HEK293 (cell line): Measurements from ENCODE around the gene TDRKH.

ENCODE experiments used
- ATF2 ChIP-seq: fragments of 450-650 bp; formaldehyde crosslinking; IDR thresholded peaks from 2 replicates; pipeline ENCODE4 v1.5.1; 2016; ENCODE audit warnings: missing biosample characterization, missing genetic modification characterization, low read depth
- GLI2 ChIP-seq: fragments of 450-650 bp; formaldehyde crosslinking; IDR thresholded peaks from 2 replicates; pipeline ENCODE4; 2017; ENCODE audit warnings: missing biosample characterization, missing genetic modification characterization, low read depth, borderline replicate concordance
- GLIS2 ChIP-seq: fragments of 450-650 bp; formaldehyde crosslinking; IDR thresholded peaks from 2 replicates; pipeline ENCODE4 v1.5.1; 2016; ENCODE audit warnings: missing biosample characterization, missing genetic modification characterization
- KLF16 ChIP-seq: fragments of 450-650 bp; formaldehyde crosslinking; IDR thresholded peaks from 2 replicates; pipeline ENCODE4 v1.5.1; 2017; ENCODE audit warnings: missing biosample characterization, missing genetic modification characterization
- KLF17 ChIP-seq: fragments of 450-650 bp; formaldehyde crosslinking; IDR thresholded peaks from 2 replicates; pipeline ENCODE4 v1.5.1; 2016; ENCODE audit warnings: missing biosample characterization, missing genetic modification characterization
- PATZ1 ChIP-seq: fragments of 450-650 bp; formaldehyde crosslinking; IDR thresholded peaks from 2 replicates; pipeline ENCODE4 v1.5.1; 2016; ENCODE audit warnings: missing biosample characterization, missing genetic modification characterization
- RBAK ChIP-seq: fragments of 450-650 bp; formaldehyde crosslinking; IDR thresholded peaks from 2 replicates; pipeline ENCODE4 v1.5.1; 2016; ENCODE audit warnings: missing biosample characterization, missing genetic modification characterization
- ZBTB10 ChIP-seq: fragments of 450-650 bp; formaldehyde crosslinking; IDR thresholded peaks from 2 replicates; pipeline ENCODE4 v1.5.1; 2016; ENCODE audit warnings: missing biosample characterization, missing genetic modification characterization
- ZBTB20 ChIP-seq: fragments of 450-650 bp; formaldehyde crosslinking; IDR thresholded peaks from 2 replicates; pipeline ENCODE4 v1.5.1; 2016; ENCODE audit warnings: missing biosample characterization, missing genetic modification characterization
- ZBTB21 ChIP-seq: fragments of 450-650 bp; formaldehyde crosslinking; IDR thresholded peaks from 2 replicates; pipeline ENCODE4 v1.5.1; 2017; ENCODE audit warnings: missing biosample characterization, missing genetic modification characterization
- ZBTB26 ChIP-seq: fragments of 450-650 bp; formaldehyde crosslinking; optimal IDR thresholded peaks from 2 replicates; pipeline ENCODE3; 2016; ENCODE audit warnings: missing biosample characterization, mild to moderate bottlenecking, missing genetic modification characterization
- ZIC2 ChIP-seq: fragments of 450-650 bp; formaldehyde crosslinking; IDR thresholded peaks from 2 replicates; pipeline ENCODE4 v1.5.1; 2016; ENCODE audit warnings: missing biosample characterization, missing genetic modification characterization
- ZNF10 ChIP-seq: fragments of 450-650 bp; formaldehyde crosslinking; IDR thresholded peaks from 2 replicates; pipeline ENCODE4 v1.5.1; 2017; ENCODE audit warnings: missing biosample characterization, missing genetic modification characterization
- ZNF133 ChIP-seq: fragments of 450-650 bp; formaldehyde crosslinking; IDR thresholded peaks from 2 replicates; pipeline ENCODE4 v1.5.1; 2016; ENCODE audit warnings: missing biosample characterization, missing genetic modification characterization
- ZNF2 ChIP-seq: fragments of 450-650 bp; formaldehyde crosslinking; IDR thresholded peaks from 2 replicates; pipeline ENCODE4 v1.5.1; 2016; ENCODE audit warnings: missing biosample characterization, missing genetic modification characterization
- ZNF211 ChIP-seq: fragments of 450-650 bp; formaldehyde crosslinking; IDR thresholded peaks from 2 replicates; pipeline ENCODE4 v1.5.1; 2016; ENCODE audit warnings: low read depth, missing biosample characterization, missing genetic modification characterization
- ZNF24 ChIP-seq: fragments of 450-650 bp; formaldehyde crosslinking; IDR thresholded peaks from 2 replicates; pipeline ENCODE4 v1.5.1; 2016; ENCODE audit warnings: missing biosample characterization, missing genetic modification characterization
- ZNF266 ChIP-seq: fragments of 450-650 bp; formaldehyde crosslinking; IDR thresholded peaks from 2 replicates; pipeline ENCODE4 v1.5.1; 2016; ENCODE audit warnings: missing biosample characterization, missing genetic modification characterization, low read depth
- ZNF324 ChIP-seq: fragments of 450-650 bp; formaldehyde crosslinking; IDR thresholded peaks from 2 replicates; pipeline ENCODE4 v1.5.1; 2016; ENCODE audit warnings: missing biosample characterization, missing genetic modification characterization
- ZNF391 ChIP-seq: fragments of 450-650 bp; formaldehyde crosslinking; IDR thresholded peaks from 2 replicates; pipeline ENCODE4 v1.5.1; 2016; ENCODE audit warnings: low read depth, missing biosample characterization, missing genetic modification characterization, borderline replicate concordance
- ZNF501 ChIP-seq: fragments of 450-650 bp; formaldehyde crosslinking; IDR thresholded peaks from 2 replicates; pipeline ENCODE4 v1.5.1; 2016; ENCODE audit warnings: missing biosample characterization, missing genetic modification characterization
- ZNF623 ChIP-seq: fragments of 450-650 bp; formaldehyde crosslinking; IDR thresholded peaks from 2 replicates; pipeline ENCODE4 v1.5.1; 2016; ENCODE audit warnings: missing biosample characterization, missing genetic modification characterization
- ZNF639 ChIP-seq: fragments of 450-650 bp; formaldehyde crosslinking; IDR thresholded peaks from 2 replicates; pipeline ENCODE4 v1.5.1; 2016; ENCODE audit warnings: missing biosample characterization, missing genetic modification characterization
- ZNF664 ChIP-seq: fragments of 450-650 bp; formaldehyde crosslinking; IDR thresholded peaks from 2 replicates; pipeline ENCODE4 v1.5.1; 2016; ENCODE audit warnings: missing biosample characterization, missing genetic modification characterization
- ZNF704 ChIP-seq: fragments of 450-650 bp; formaldehyde crosslinking; IDR thresholded peaks from 2 replicates; pipeline ENCODE4 v1.5.1; 2016; ENCODE audit warnings: missing biosample characterization, missing genetic modification characterization
- ZNF785 ChIP-seq: fragments of 450-650 bp; formaldehyde crosslinking; IDR thresholded peaks from 2 replicates; pipeline ENCODE4 v1.5.1; 2016; ENCODE audit warnings: missing biosample characterization, missing genetic modification characterization

Gene TDRKH

GRCh38 chr1:151762941-151763921, 27.1 kb downstream of the TDRKH start, which contains the start of gene MRPL9 (continued):
- TF ChIP-seq KLF17 (tag by site-specific recombination) (peak; percentile 47), ZNF785 (tag by site-specific recombination) (no peak), ZNF133 (tag by site-specific recombination) (no peak), ZNF639 (tag by site-specific recombination) (peak; percentile 66), GLIS2 (tag by site-specific recombination) (peak; percentile 80), ZNF10 (tag by site-specific recombination) (no peak), ZBTB26 (tag by site-specific recombination) (peak; percentile 47), ZBTB21 (tag by site-specific recombination) (no peak; the same call in 1 of the 2 replicates), ZBTB10 (tag by site-specific recombination) (peak; percentile 72; the same call in 1 of the 2 replicates), ZNF2 (tag by site-specific recombination) (peak; percentile 39; the same call in 1 of the 2 replicates), ZNF501 (tag by site-specific recombination) (peak; percentile 73), ZIC2 (tag by site-specific recombination) (peak; percentile 41; the same call in 1 of the 2 replicates), ZNF266 (tag by site-specific recombination) (no peak), ZNF324 (peak; percentile 82), GLI2 (tag by site-specific recombination) (no peak), PATZ1 (peak; percentile 81), ZNF704 (tag by site-specific recombination) (no peak), ATF2 (tag by site-specific recombination) (no peak), KLF16 (tag by site-specific recombination) (0 out of 2 replicates have a peak, but pooled peaks have one; percentile 41), ZNF664 (tag by site-specific recombination) (no peak), RBAK (tag by site-specific recombination) (no peak), ZBTB20 (tag by site-specific recombination) (peak; percentile 46; the same call in 1 of the 2 replicates), ZNF211 (tag by site-specific recombination) (no peak), ZNF623 (no peak), ZNF391 (tag by site-specific recombination) (peak; percentile 17; the same call in 1 of the 2 replicates), ZNF24 (tag by site-specific recombination) (peak; percentile 94)
